ENCODE data around the gene RREB1. TPM values are rescaled to one million over a fixed set of nuclear protein-coding genes. Genes with fewer than 3 reads are reported as not detected.

Gene RREB1
- total and polyA plus RNA-seq, 2 donors (not counting 3 experiments of a cell fraction or from before 2014, with no cell fraction given), result 3.7 to 33.0 TPM

GRCh38 chr6:7138921-7139358 is 31.2 kb downstream of the RREB1 start:
- Histone ChIP-seq H3K9ac (replicated peaks; ENCODE audit: extremely low read depth, insufficient read depth, low read length) (no peak overlapping the region), H3K27me3 (ENCODE audit: control insufficient read depth in 2 of 2, insufficient read depth in 2 of 2, low read length in 2 of 2) (no peaks in the 10 kb centered on the region), H3K36me3 (ENCODE audit: control insufficient read depth in 2 of 2, extremely low read depth in 1 of 2, insufficient read depth in 2 of 2, low read length in 2 of 2) (no peaks in the 10 kb centered on the region), H3K9me1 (replicated peaks; ENCODE audit: control insufficient read depth, extremely low read depth, insufficient read depth, low read length) (no peaks in the 10 kb centered on the region), H3K4me2 (ENCODE audit: insufficient read depth, low read length) (no peak overlapping the region), H3K9me3 (replicated peaks; ENCODE audit: control insufficient read depth, insufficient read depth, low read length) (no peaks in the 10 kb centered on the region), H3K4me1 (ENCODE audit: control insufficient read depth, extremely low read depth, insufficient read depth, low read length) (peaks cover 28% of the 10 kb centered on the region), H4K20me1 (replicated peaks; ENCODE audit: control insufficient read depth, extremely low read depth, insufficient read depth, low read length) (no peaks in the 10 kb centered on the region), H2AFZ (ENCODE audit: low read depth, low read length) (no peak overlapping the region), H3K79me2 (ENCODE audit: control insufficient read depth, insufficient read depth, low read length) (peaks cover 68% of the 10 kb centered on the region), H3K27ac (ENCODE audit: insufficient read depth, low read depth, low read length) (no peak overlapping the region), H3K4me3 (replicated peaks in 1 of 3; ENCODE audit: insufficient read depth in 1 of 3, low read depth in 1 of 3, low read length in 3 of 3) (no peak overlapping the region)
- dilution Hi-C loops (cut with MboI; ENCODE audit: extremely low pct_ligation_motif_present, low sequenced_read_pairs), result no loop called here
- ChIA-PET CTCF (interaction anchor here (1.2 kb wide), 1 partner anchor 14 kb away, joined by 3 read pairs; no protein-coding TSS in a partner anchor), POLR2A (no interaction called here)
- no TSS peak for BruUV-seq (replicated peaks)
- FAIRE-seq (no peak), DNase-seq (ENCODE audit: low read depth, low spot score) (no peak)
- intact Hi-C loops (cut with micrococcal nuclease), result no loop called here
- TF ChIP-seq POLR2AphosphoS5 (IDR thresholded peaks at IDR 0.05; ENCODE audit: insufficient read depth, low read depth, low read length), result no peak
- TF ChIP-seq GATA2 (IDR thresholded peaks at IDR 0.05; ENCODE audit: insufficient read depth, insufficient read length, low read depth, low read length), result no peak
- TF ChIP-seq, protein P1, sequence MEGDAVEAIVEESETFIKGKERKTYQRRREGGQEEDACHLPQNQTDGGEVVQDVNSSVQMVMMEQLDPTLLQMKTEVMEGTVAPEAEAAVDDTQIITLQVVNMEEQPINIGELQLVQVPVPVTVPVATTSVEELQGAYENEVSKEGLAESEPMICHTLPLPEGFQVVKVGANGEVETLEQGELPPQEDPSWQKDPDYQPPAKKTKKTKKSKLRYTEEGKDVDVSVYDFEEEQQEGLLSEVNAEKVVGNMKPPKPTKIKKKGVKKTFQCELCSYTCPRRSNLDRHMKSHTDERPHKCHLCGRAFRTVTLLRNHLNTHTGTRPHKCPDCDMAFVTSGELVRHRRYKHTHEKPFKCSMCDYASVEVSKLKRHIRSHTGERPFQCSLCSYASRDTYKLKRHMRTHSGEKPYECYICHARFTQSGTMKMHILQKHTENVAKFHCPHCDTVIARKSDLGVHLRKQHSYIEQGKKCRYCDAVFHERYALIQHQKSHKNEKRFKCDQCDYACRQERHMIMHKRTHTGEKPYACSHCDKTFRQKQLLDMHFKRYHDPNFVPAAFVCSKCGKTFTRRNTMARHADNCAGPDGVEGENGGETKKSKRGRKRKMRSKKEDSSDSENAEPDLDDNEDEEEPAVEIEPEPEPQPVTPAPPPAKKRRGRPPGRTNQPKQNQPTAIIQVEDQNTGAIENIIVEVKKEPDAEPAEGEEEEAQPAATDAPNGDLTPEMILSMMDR (IDR thresholded peaks at IDR 0.05; ENCODE audit: extremely low read depth in 1 of 2, insufficient read depth in 1 of 2, low read depth in 1 of 2, low read length in 2 of 2), result no peak
- TF ChIP-seq, protein P2, sequence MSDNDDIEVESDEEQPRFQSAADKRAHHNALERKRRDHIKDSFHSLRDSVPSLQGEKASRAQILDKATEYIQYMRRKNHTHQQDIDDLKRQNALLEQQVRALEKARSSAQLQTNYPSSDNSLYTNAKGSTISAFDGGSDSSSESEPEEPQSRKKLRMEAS (IDR thresholded peaks at IDR 0.05; ENCODE audit: insufficient read depth, insufficient read length), result no peak
- no peak for TF ChIP-seq EZH2 (IDR thresholded peaks at IDR 0.05; ENCODE audit: borderline replicate concordance, low read depth, low read length, severe bottlenecking)
- no peak for TF ChIP-seq FOS (IDR thresholded peaks at IDR 0.05; ENCODE audit: borderline replicate concordance, insufficient read depth, low read length)
- no peak for TF ChIP-seq JUN (IDR thresholded peaks at IDR 0.05; ENCODE audit: borderline replicate concordance, insufficient read depth, insufficient read length, low read depth)
- TF ChIP-seq POLR2A (IDR thresholded peaks at IDR 0.05; ENCODE audit: low read depth, low read length), result no peak
- TF ChIP-seq MYC (IDR thresholded peaks at IDR 0.05; ENCODE audit: low read depth, low read length), result no peak

Data from endothelial cell of umbilical vein (primary cell).